Activated CD8-positive, alpha-beta T cell treated with anti-CD3 and anti-CD28 coated beads for 36 hours (primary cell): ENCODE data around the gene RAP1A. TPM values are rescaled to one million over a fixed set of nuclear protein-coding genes. Genes with fewer than 3 reads are reported as not detected.

Experiments
- ATAC-seq: fragments of 200-7000 bp; cut with Tn5 transposase; one replicate; pipeline ENCODE4 v1.10.0; 2021; ENCODE audit warnings: mild to moderate bottlenecking, moderate library complexity
- CTCF ChIA-PET: fragments of 350-600 bp; sonication (Branson Sonifier 250); formaldehyde crosslinking; loops from one replicate; lab custom pipeline; 2021; ENCODE audit warnings: antibody characterized with exemption; lab: Charles Lee
- POLR2A ChIA-PET: fragments of 350-600 bp; sonication (Branson Sonifier 250); formaldehyde crosslinking; loops from one replicate; lab custom pipeline; 2021; ENCODE audit warnings: antibody characterized with exemption; lab: Charles Lee
- DNase-seq: peaks from one replicate; pipeline ENCODE4 v3.0.0-alpha.2; 2020
- H3K27ac Mint-ChIP-seq: one replicate; pipeline ENCODE4 v1.8.0; 2021; ENCODE audit warnings: mild to moderate bottlenecking, mixed read lengths
- H3K27me3 Mint-ChIP-seq: one replicate; pipeline ENCODE4 v1.8.0; 2021; ENCODE audit warnings: mixed read lengths
- H3K36me3 Mint-ChIP-seq: one replicate; pipeline ENCODE4 v1.8.0; 2021; ENCODE audit warnings: low read depth, mixed read lengths
- H3K4me1 Mint-ChIP-seq: one replicate; pipeline ENCODE4 v1.8.0; 2021; ENCODE audit warnings: low read depth, mixed read lengths
- H3K4me3 Mint-ChIP-seq: one replicate; pipeline ENCODE4 v1.8.0; 2021; ENCODE audit warnings: mild to moderate bottlenecking, moderate library complexity, mixed read lengths
- H3K9me3 Mint-ChIP-seq: one replicate; pipeline ENCODE4 v1.8.0; 2021; ENCODE audit warnings: mixed read lengths
- CTCF ChIP-seq: fragments of 200-600 bp; IDR thresholded peaks from one replicate; pipeline ENCODE4 v1.8.0; 2022; ENCODE audit warnings: antibody characterized with exemption, mild to moderate bottlenecking
- intact Hi-C: fragments of 100-400 bp; cut with micrococcal nuclease; formaldehyde crosslinking; loops from one replicate; pipeline ENCODE4 v1.10.0; 2022
- total RNA-seq, 2 experiments: library from RNA; stranded (reverse); gene quantifications; one replicate each; pipeline ENCODE4 v1.2.3, GENCODE V29; 2021

The RAP1A gene
- total RNA-seq, 2 experiments from 2014 or later, result 197 to 198 TPM

- peaks cover 62% of the 10 kb centered on the region for H3K4me1 Mint-ChIP-seq
- H3K36me3 Mint-ChIP-seq, result peaks cover 47% of the 10 kb centered on the region
- CTCF ChIA-PET, result interaction anchor here (1.3 kb wide), 1 partner anchor 200 kb away, joined by 3 read pairs; no protein-coding TSS in a partner anchor
Measured at GRCh38 chr1:111707906-111708305, 88.3 kb downstream of the RAP1A start.

GRCh38 chr1:111709986-111710385, 90.4 kb downstream of the RAP1A start:
- DNase-seq (no peak), ATAC-seq (peak; percentile 48)
- ChIA-PET POLR2A (interaction anchor here (1.3 kb wide), 1 partner anchor 234 kb away, joined by 5 read pairs; no protein-coding TSS in a partner anchor), CTCF (interaction anchor here (1.3 to 3.6 kb wide), 3 partner anchors 59 to 230 kb away, joined by 3 to 19 read pairs (median 4); no protein-coding TSS in a partner anchor)
- H3K4me1 Mint-ChIP-seq, result peaks cover 58% of the 10 kb centered on the region
- no peaks in the 10 kb centered on the region for H3K27me3 Mint-ChIP-seq
- no peak overlapping the region for H3K4me3 Mint-ChIP-seq
- H3K9me3 Mint-ChIP-seq, result no peaks in the 10 kb centered on the region
- peak overlapping the region; percentile 75 for H3K27ac Mint-ChIP-seq
- intact Hi-C loops, result no loop called here
- TF ChIP-seq CTCF, result no peak
- H3K36me3 Mint-ChIP-seq, result peaks cover 38% of the 10 kb centered on the region

More at GRCh38 chr1:111707906-111708305, 88.3 kb downstream of the RAP1A start:
- DNase-seq, result no peak
- Mint-ChIP-seq H3K27ac (peak overlapping the region; percentile 66), H3K4me3 (no peak overlapping the region), H3K27me3 (no peaks in the 10 kb centered on the region), H3K9me3 (no peaks in the 10 kb centered on the region)
- TF ChIP-seq CTCF, result no peak
- ATAC-seq, result no peak
- POLR2A ChIA-PET, result no interaction called here
- intact Hi-C loops, result no loop called here

GRCh38 chr1:111716333-111716732, 96.7 kb downstream of the RAP1A start:
- intact Hi-C loops, result loop anchor here (5.0 kb wide), 1 partner anchor 36 kb away; no protein-coding TSS in a partner anchor
- no peak for TF ChIP-seq CTCF
- Mint-ChIP-seq H3K4me3 (no peak overlapping the region), H3K9me3 (no peaks in the 10 kb centered on the region), H3K4me1 (peaks cover 23% of the 10 kb centered on the region), H3K27me3 (no peaks in the 10 kb centered on the region), H3K36me3 (peaks cover 17% of the 10 kb centered on the region), H3K27ac (no peak overlapping the region)
- DNase-seq, result no peak
- CTCF ChIA-PET, result interaction anchor here (1.0 to 7.3 kb wide), 12 partner anchors 12 to 234 kb away, joined by 3 to 76 read pairs (median 25); partner anchors contain the start of gene INKA2
- POLR2A ChIA-PET, result no interaction called here
- no peak for ATAC-seq

GRCh38 chr1:111717450-111717849, 97.9 kb downstream of the RAP1A start:
- Mint-ChIP-seq H3K9me3 (no peaks in the 10 kb centered on the region), H3K36me3 (peaks cover 15% of the 10 kb centered on the region), H3K4me3 (no peak overlapping the region), H3K27me3 (no peaks in the 10 kb centered on the region), H3K4me1 (peaks cover 21% of the 10 kb centered on the region), H3K27ac (no peak overlapping the region)
- intact Hi-C loops, result loop anchor here (5.0 kb wide), 1 partner anchor 35 kb away; no protein-coding TSS in a partner anchor
- CTCF ChIA-PET, result interaction anchor here (1.2 to 7.3 kb wide), 2 partner anchors 33 to 209 kb away, joined by 4 to 76 read pairs; no protein-coding TSS in a partner anchor
- POLR2A ChIA-PET, result no interaction called here
- no peak for DNase-seq
- no peak for TF ChIP-seq CTCF
- ATAC-seq, result no peak

- CTCF ChIA-PET, result interaction anchor here (2.4 kb wide), 1 partner anchor 28 kb away, joined by 8 read pairs; no protein-coding TSS in a partner anchor
- Mint-ChIP-seq H3K36me3 (peaks cover 13% of the 10 kb centered on the region), H3K9me3 (no peaks in the 10 kb centered on the region), H3K4me1 (peaks cover 25% of the 10 kb centered on the region), H3K4me3 (no peak overlapping the region), H3K27me3 (no peaks in the 10 kb centered on the region), H3K27ac (no peak overlapping the region)
- DNase-seq, result no peak
- no peak for TF ChIP-seq CTCF
- POLR2A ChIA-PET, result interaction anchor here (1.3 to 1.7 kb wide), 3 partner anchors 9 to 242 kb away, joined by 3 to 11 read pairs (median 3); no protein-coding TSS in a partner anchor
- ATAC-seq, result no peak
- intact Hi-C loops, result loop anchor here (5.0 kb wide), 1 partner anchor 33 kb away; no protein-coding TSS in a partner anchor
Measured at GRCh38 chr1:111719135-111719534, 99.5 kb downstream of the RAP1A start.
